OCI-LY7 (cell line): ENCODE data around the gene ARAP3.

Experiments used
- EZH2phosphoT487 ChIP-seq: fragments of 200-600 bp; sonication (generic); IDR thresholded peaks from 2 replicates; pipeline ENCODE4 v1.6.1; 2018; ENCODE audit warnings: low read depth, borderline replicate concordance, mild to moderate bottlenecking, mixed run types, antibody characterized with exemption, low read length, moderate library complexity, mixed read lengths
- TF ChIP-seq, protein P1 (sequence below): fragments of 200-600 bp; sonication (generic); conservative IDR thresholded peaks from 2 replicates; pipeline ENCODE4 v1.5.1; 2014; ENCODE audit warnings: mild to moderate bottlenecking, antibody characterized with exemption, low read length, moderate library complexity, mixed read lengths

- TF ChIP-seq, protein P1, sequence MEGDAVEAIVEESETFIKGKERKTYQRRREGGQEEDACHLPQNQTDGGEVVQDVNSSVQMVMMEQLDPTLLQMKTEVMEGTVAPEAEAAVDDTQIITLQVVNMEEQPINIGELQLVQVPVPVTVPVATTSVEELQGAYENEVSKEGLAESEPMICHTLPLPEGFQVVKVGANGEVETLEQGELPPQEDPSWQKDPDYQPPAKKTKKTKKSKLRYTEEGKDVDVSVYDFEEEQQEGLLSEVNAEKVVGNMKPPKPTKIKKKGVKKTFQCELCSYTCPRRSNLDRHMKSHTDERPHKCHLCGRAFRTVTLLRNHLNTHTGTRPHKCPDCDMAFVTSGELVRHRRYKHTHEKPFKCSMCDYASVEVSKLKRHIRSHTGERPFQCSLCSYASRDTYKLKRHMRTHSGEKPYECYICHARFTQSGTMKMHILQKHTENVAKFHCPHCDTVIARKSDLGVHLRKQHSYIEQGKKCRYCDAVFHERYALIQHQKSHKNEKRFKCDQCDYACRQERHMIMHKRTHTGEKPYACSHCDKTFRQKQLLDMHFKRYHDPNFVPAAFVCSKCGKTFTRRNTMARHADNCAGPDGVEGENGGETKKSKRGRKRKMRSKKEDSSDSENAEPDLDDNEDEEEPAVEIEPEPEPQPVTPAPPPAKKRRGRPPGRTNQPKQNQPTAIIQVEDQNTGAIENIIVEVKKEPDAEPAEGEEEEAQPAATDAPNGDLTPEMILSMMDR = peak; percentile 97
- TF ChIP-seq EZH2phosphoT487 = no peak
Observed at GRCh38 chr5:141618804-141619554, 63.1 kb downstream of the ARAP3 start, which contains the start of gene DIAPH1.
